Measurements from ENCODE around the gene CAMTA1. TPM values are rescaled to one million over a fixed set of nuclear protein-coding genes. Genes with fewer than 3 reads are reported as not detected.

Gene CAMTA1
- total RNA-seq, 1 experiment from 2014 or later = 69.5 TPM

GRCh38 chr1:7375781-7376660 lies 590.8 kb downstream of the CAMTA1 start:
- Histone ChIP-seq H3K27ac (ENCODE audit: low read depth, low read length) (no peak overlapping the region), H3K4me2 (ENCODE audit: low read length) (no peak overlapping the region), H3K27me3 (ENCODE audit: insufficient read depth, low read length) (no peaks in the 10 kb centered on the region), H3K4me1 (ENCODE audit: control insufficient read depth in 1 of 2, insufficient read depth in 2 of 2, low read length in 2 of 2) (peaks cover 0 to 4% of the 10 kb centered on the region in 2 experiments; a peak in 2 of 4 replicates), H3K9me3 (ENCODE audit: control insufficient read depth in 1 of 2, insufficient read depth in 1 of 2, low read depth in 1 of 2, low read length in 2 of 2) (no peaks in the 10 kb centered on the region), H4K20me1 (ENCODE audit: insufficient read depth) (no peaks in the 10 kb centered on the region), H3K4me3 (replicated peaks in 1 of 2; ENCODE audit: low read depth in 1 of 2, low read length in 2 of 2) (no peak overlapping the region), H3K9me2 (ENCODE audit: insufficient read depth) (no peaks in the 10 kb centered on the region), H2AFZ (ENCODE audit: low read depth, low read length, poor library complexity, severe bottlenecking) (no peak overlapping the region), H3K36me3 (ENCODE audit: control insufficient read depth in 1 of 2, insufficient read depth in 2 of 2, low read length in 2 of 2) (no peaks in the 10 kb centered on the region), H3K9ac (ENCODE audit: low read length) (no peak overlapping the region), H3K79me2 (ENCODE audit: insufficient read depth, low read length) (no peaks in the 10 kb centered on the region)
- ChIA-PET POLR2A (no interaction called here), CTCF (no interaction called here), RAD21 (ENCODE audit: low non-redundant PET in 1 of 2, low total read pairs in 2 of 2, uncharacterized antibody in 2 of 2, unreplicated experiment in 2 of 2) (no interaction called here)
- BruUV-seq (replicated peaks) = no TSS peak
- TF ChIP-seq ZBTB33 (IDR thresholded peaks at IDR 0.05; ENCODE audit: extremely low read depth, insufficient replicate concordance, low read length) (no peak), CEBPB (IDR thresholded peaks at IDR 0.05; ENCODE audit: low read depth) (no peak), MAX (IDR thresholded peaks at IDR 0.05) (no peak), POLR2AphosphoS5 (IDR thresholded peaks at IDR 0.05; ENCODE audit: low read depth, low read length) (no peak), REST (IDR thresholded peaks at IDR 0.05; ENCODE audit: low read depth) (no peak), JUND (IDR thresholded peaks at IDR 0.05) (no peak), FOSL1 (IDR thresholded peaks at IDR 0.05; ENCODE audit: low read depth) (no peak), ATF3 (IDR thresholded peaks at IDR 0.05) (no peak), ZNF274 (IDR thresholded peaks at IDR 0.05; ENCODE audit: low read depth, low read length) (no peak), EZH2phosphoT487 (IDR thresholded peaks at IDR 0.05; ENCODE audit: borderline replicate concordance) (no peak), EZH2 (IDR thresholded peaks at IDR 0.05) (no peak), CTCF (IDR thresholded peaks at IDR 0.05 in 2 of 3, conservative IDR thresholded peaks at IDR 0.05 in 1 of 3; ENCODE audit: borderline replicate concordance in 1 of 3, insufficient read depth in 1 of 3, low read depth in 2 of 3, low read length in 2 of 3) (no peak), RAD21 (IDR thresholded peaks at IDR 0.05; ENCODE audit: low read depth) (no peak), CBX3 (IDR thresholded peaks at IDR 0.05; ENCODE audit: low read depth) (no peak), SP1 (IDR thresholded peaks at IDR 0.05; ENCODE audit: low read depth) (no peak), YY1 (IDR thresholded peaks at IDR 0.05; ENCODE audit: extremely low read depth, insufficient replicate concordance, low read depth, low read length) (no peak), POLR2A (IDR thresholded peaks at IDR 0.05; ENCODE audit: borderline replicate concordance, extremely low read depth, insufficient read depth, insufficient read length) (no peak), SIN3A (IDR thresholded peaks at IDR 0.05; ENCODE audit: low read depth) (no peak)
- DNase-seq (ENCODE audit: low read depth, low spot score) (no peak), ATAC-seq (no peak)
- intact Hi-C loops (cut with micrococcal nuclease) = no loop called here

Data from HCT116 (cell line).